GM21786 (cell line): ENCODE data around the gene RHOJ.
"Not testable (repeated sequence)": the region's sequence is repeated elsewhere in the genome, so short reads cannot be mapped to it uniquely, and the experiment has no call there.

Experiments
- ATAC-seq: cut with Tn5 transposase; IDR thresholded peaks from one replicate; pipeline ENCODE4 v1.9.1; 2021; ENCODE audit not compliant: unreplicated experiment

The RHOJ gene

GRCh38 chr14:63296060-63296563 lies 91.9 kb downstream of the RHOJ start:
- ATAC-seq = no peak

- ATAC-seq = no peak
These were observed 93.3 kb downstream of the RHOJ start for GRCh38 chr14:63297372-63298063.

- ATAC-seq = no peak
These were observed 95.3 kb downstream of the RHOJ start for GRCh38 chr14:63299351-63300110.

- no peak for ATAC-seq
These were observed 96.6 kb downstream of the RHOJ start for GRCh38 chr14:63300854-63301253.

- ATAC-seq = no peak
These were observed 97.8 kb downstream of the RHOJ start for GRCh38 chr14:63301891-63302534.

GRCh38 chr14:63304429-63304828 lies 100.2 kb downstream of the RHOJ start:
- ATAC-seq = not testable (repeated sequence)

- ATAC-seq = no peak
These were observed 104.6 kb downstream of the RHOJ start for GRCh38 chr14:63308723-63309317.

- no peak for ATAC-seq
These were observed 114.6 kb downstream of the RHOJ start, which contains the start of gene GPHB5 for GRCh38 chr14:63318835-63319234. Gene GPHB5, minus strand, starts transcription at chr14:63318935. Its CDS starts 1,086 bp downstream, at chr14:63317849.

GRCh38 chr14:63322472-63322871 lies 118.2 kb downstream of the RHOJ start:
- ATAC-seq = no peak

GRCh38 chr14:63322897-63323573 lies 118.8 kb downstream of the RHOJ start:
- ATAC-seq = no peak

GRCh38 chr14:63326840-63327239 lies 122.6 kb downstream of the RHOJ start:
- ATAC-seq = no peak

- ATAC-seq = no peak
These were observed 124.8 kb downstream of the RHOJ start for GRCh38 chr14:63328787-63329737.

- no peak for ATAC-seq
These were observed 138.1 kb downstream of the RHOJ start for GRCh38 chr14:63342371-63342770.
